K562 (cell line): ENCODE data around the gene ZNF273. TPM values are rescaled to one million over a fixed set of nuclear protein-coding genes. Genes with fewer than 3 reads are reported as not detected.
A peak's percentile ranks its signal among the peaks of the same experiment; 100 is the strongest.
"Not testable (repeated sequence)": the region's sequence is repeated elsewhere in the genome, so short reads cannot be mapped to it uniquely, and the experiment has no call there.

Experiments
- ATAC-seq: fragments of 200-7000 bp; cut with Tn5 transposase; 3 replicates; pipeline ENCODE4 v1.9.1; 2020; ENCODE audit warnings: moderate library complexity
- BruUV-seq: library from RNA; stranded (reverse); fragments of 400-500 nt; replicated peaks from 2 replicates; lab custom pipeline; 2021; lab: Mats Ljungman, UMichigan
- CTCF ChIA-PET: fragments of 300-600 bp; formaldehyde crosslinking; extraction: SDS; loops from one replicate; lab custom pipeline; 2021; ENCODE audit warnings: low intra/inter-chr PET ratio; lab: Yijun Ruan, JAX
- POLR2A ChIA-PET: fragments of 300-600, 350-650 bp; sonication (Branson Sonifier 250); formaldehyde crosslinking; extraction: SDS; loops from one replicate; lab custom pipeline; 2021; ENCODE audit warnings: antibody characterized with exemption, inconsistent platforms; lab: Yijun Ruan, JAX
- DNase-seq, 4 experiments: peaks; one replicate each; pipeline versions ENCODE4 v3.0.0 to v3.0.0-alpha.2; 2011 to 2018; ENCODE audit warnings: low spot score in 3 of 4, mixed read lengths in 3 of 4; ENCODE audit errors: extremely low read depth in 1 of 4
- FAIRE-seq: peaks from 2 replicates; lab custom pipeline; 2011; peaks lifted over from hg19 to GRCh38; lab: Jason Lieb, UNC
- H2AFZ ChIP-seq: 2 replicates; pipeline ENCODE4 v1.6.0; 2011; ENCODE audit warnings: low read depth, low read length, control low read depth, inconsistent platforms
- H3K27ac ChIP-seq: fragments of 200-600 bp; 3 replicates; pipeline ENCODE4 v1.8.0; 2011; ENCODE audit warnings: low read depth, mild to moderate bottlenecking, control low read depth, inconsistent platforms, low read length, moderate library complexity, mixed read lengths; ENCODE audit errors: extremely low read depth
- H3K27me3 ChIP-seq, 2 experiments: fragments of 300-600 bp in 1 of 2; 2 replicates in 1 of 2; 3 replicates in 1 of 2; pipeline versions ENCODE4 v1.6.0 to v1.8.0; 2011; ENCODE audit warnings: inconsistent platforms in 2 of 2, low read length in 2 of 2, mild to moderate bottlenecking in 1 of 2, mixed read lengths in 1 of 2, moderate library complexity in 1 of 2; ENCODE audit not compliant: control insufficient read depth in 2 of 2, insufficient read depth in 2 of 2
- H3K36me3 ChIP-seq: fragments of 300-600 bp; 3 replicates; pipeline ENCODE4 v1.8.0; 2011; ENCODE audit warnings: mild to moderate bottlenecking, low read length, inconsistent platforms; ENCODE audit not compliant: control insufficient read depth, insufficient read depth
- H3K4me1 ChIP-seq, 2 experiments: fragments of 200-600 bp in 1 of 2; replicated peaks in 1 of 2; 2 replicates in 1 of 2; 3 replicates in 1 of 2; pipeline versions ENCODE4 v1.5.1 to v1.8.0; 2011; ENCODE audit warnings: inconsistent platforms in 2 of 2, low read length in 2 of 2, mild to moderate bottlenecking in 1 of 2, mixed read lengths in 1 of 2, moderate library complexity in 1 of 2; ENCODE audit not compliant: control insufficient read depth in 2 of 2, insufficient read depth in 2 of 2
- H3K4me2 ChIP-seq: 2 replicates; pipeline ENCODE4 v1.6.1; 2011; ENCODE audit warnings: low read length, control low read depth, inconsistent platforms, mixed read lengths; ENCODE audit not compliant: insufficient read depth
- H3K4me3 ChIP-seq: fragments of 200-600 bp; sonication (generic), shearing (Covaris generic); 2 replicates; pipeline ENCODE4 v1.5.1; 2016; ENCODE audit warnings: control low read depth, inconsistent platforms
- H3K79me2 ChIP-seq: fragments of 200-600 bp; 3 replicates; pipeline ENCODE4 v1.8.0; 2011; ENCODE audit warnings: low read length, inconsistent platforms; ENCODE audit not compliant: control insufficient read depth, insufficient read depth
- H3K9ac ChIP-seq, 2 experiments: 2 replicates each; pipeline versions ENCODE4 v1.6.0 to v1.6.1; 2011; ENCODE audit warnings: low read depth in 2 of 2, low read length in 2 of 2, control low read depth in 1 of 2, inconsistent platforms in 1 of 2, mild to moderate bottlenecking in 1 of 2, mixed read lengths in 1 of 2; ENCODE audit not compliant: insufficient read depth in 1 of 2
- H3K9me1 ChIP-seq: one replicate; pipeline ENCODE4 v1.6.0; 2011; ENCODE audit warnings: inconsistent platforms, mild to moderate bottlenecking, low read length, moderate library complexity; ENCODE audit not compliant: control insufficient read depth, insufficient read depth
- H3K9me3 ChIP-seq: replicated peaks from 2 replicates; pipeline ENCODE4 v1.5.1; 2011; ENCODE audit warnings: low read depth, low read length, inconsistent platforms; ENCODE audit not compliant: control insufficient read depth, insufficient read depth
- H4K20me1 ChIP-seq: replicated peaks from 2 replicates; pipeline ENCODE4 v1.6.1; 2011; ENCODE audit warnings: low read length, inconsistent platforms, mixed read lengths; ENCODE audit not compliant: control insufficient read depth, insufficient read depth
- CBX1 ChIP-seq: sonication (generic); IDR thresholded peaks from 2 replicates; pipeline ENCODE4 v1.6.1; 2016; ENCODE audit warnings: antibody characterized with exemption, low read depth, mild to moderate bottlenecking
- CBX3 ChIP-seq, 2 experiments: IDR thresholded peaks; 1 replicate in 1 of 2; 2 replicates in 1 of 2; pipeline ENCODE4 v1.6.1; 2012; ENCODE audit warnings: inconsistent platforms in 2 of 2, low read length in 2 of 2, borderline replicate concordance in 1 of 2, control low read depth in 1 of 2
- CBX5 ChIP-seq: IDR thresholded peaks from 2 replicates; pipeline ENCODE4 v1.6.1; 2014; ENCODE audit warnings: low read depth, borderline replicate concordance
- TRIM24 ChIP-seq, 2 experiments: fragments of 450-650 bp; IDR thresholded peaks; 2 replicates each; pipeline ENCODE4 v1.6.1; 2016
- ZBTB33 ChIP-seq: sonication (generic); formaldehyde crosslinking; IDR thresholded peaks from 2 replicates; pipeline ENCODE4 v1.8.1; 2023; ENCODE audit warnings: mild to moderate bottlenecking, missing genetic modification reagents
- WGBS: fragments of 100-300 bp; shearing (Covaris generic); methylation state at CpG from one replicate; pipeline ENCODE4 v1.1.6; 2016; ENCODE audit warnings: low coverage, mixed read lengths; ENCODE audit not compliant: insufficient coverage; ENCODE audit errors: missing lambda C conversion rate; 5-methylcytosine and 5-hydroxymethylcytosine counted together
- in situ Hi-C: fragments of 300-500 bp; cut with MboI; formaldehyde crosslinking; loops from 4 replicates; pipeline ENCODE4 v1.15.0; 2018; ENCODE audit warnings: inconsistent platforms, mixed read lengths
- intact Hi-C: fragments of 100-400 bp; cut with micrococcal nuclease; formaldehyde crosslinking; loops from 2 replicates; pipeline ENCODE4 v1.14.2; 2022
- polyA plus RNA-seq, 8 experiments: library from polyadenylated mRNA; depleted of rRNA in 4 of 8; stranded (reverse) in 5 of 8; unstranded in 3 of 8; fragments of >200 nt; fragmentation: Nextera tagmentation in 2 of 8; fragmentation: Illumina TruSeq in 1 of 8; extraction: Ambion mirVana in 2 of 8; extraction: Trizol in 1 of 8; gene quantifications; 2 replicates each; pipeline versions ENCODE4 v1.2.1 to v1.2.3, GENCODE V29; 2011 to 2014; ENCODE audit warnings: inconsistent platforms in 1 of 8, missing spikeins in 1 of 8
- total RNA-seq, 7 experiments: library from RNA; depleted of rRNA in 6 of 7; stranded (reverse); fragments of >200 nt in 6 of 7; fragmentation: Illumina TruSeq in 2 of 7; extraction: Trizol in 2 of 7; gene quantifications; 2 replicates each; pipeline versions ENCODE4 v1.2.1 to v1.2.3, GENCODE V29; 2011 to 2021; ENCODE audit warnings: low replicate concordance in 1 of 7
- TF ChIP-seq, protein P1 (sequence below), 3 experiments: fragments of 200-800 bp in 1 of 3; fragments of 250-450 bp in 1 of 3; fragments of 450-650 bp in 1 of 3; sonication (Bioruptor Pico) in 1 of 3; sonication (Bioruptor generic) in 1 of 3; formaldehyde crosslinking in 1 of 3; IDR thresholded peaks; 2 replicates each; pipeline versions ENCODE4 v1.6.1 to v1.8.0; 2016 to 2022; ENCODE audit warnings: mild to moderate bottlenecking in 2 of 3, missing genetic modification characterization in 2 of 3, missing compliant biosample characterization in 1 of 3, moderate library complexity in 1 of 3

ZNF273 gene
- total and polyA plus RNA-seq, 9 of the 15 experiments (the other 6 are each of a cell fraction or from before 2014, with no cell fraction given), result 13.3 to 37.0 (median 20.7) TPM

GRCh38 chr7:64915301-64915700 lies 12.2 kb downstream of the ZNF273 start:
- H3K27me3 ChIP-seq, BruUV-seq, FAIRE-seq, POLR2A ChIA-PET, H3K9me1 ChIP-seq, H3K4me3 ChIP-seq, ATAC-seq, CTCF ChIA-PET, H3K9ac ChIP-seq, H4K20me1 ChIP-seq, H3K27ac ChIP-seq, H3K4me2 ChIP-seq, in situ Hi-C loops, H2AFZ ChIP-seq, DNase-seq: not testable (repeated sequence)
- Histone ChIP-seq H3K79me2 (peaks cover 83% of the 10 kb centered on the region), H3K9me3 (peaks cover 32% of the 10 kb centered on the region), H3K4me1 (peaks cover 8 to 11% of the 10 kb centered on the region in 2 experiments; a peak in 3 of 5 replicates), H3K36me3 (peaks cover 55% of the 10 kb centered on the region)
- TF ChIP-seq CBX3 (IDR thresholded peaks at IDR 0.05; ENCODE audit: borderline replicate concordance in 1 of 2, low read length in 2 of 2), result peak in 1 of 2 experiments; percentile 65; a peak in 2 of 3 replicates
- peak; percentile 77; the same call in 1 of the 2 replicates for TF ChIP-seq CBX5
- peak; percentile 57; the same call in 1 of the 2 replicates for TF ChIP-seq CBX1
- peak; percentile 25; the same call in 1 of the 2 replicates for TF ChIP-seq ZBTB33
- TF ChIP-seq, protein P1, sequence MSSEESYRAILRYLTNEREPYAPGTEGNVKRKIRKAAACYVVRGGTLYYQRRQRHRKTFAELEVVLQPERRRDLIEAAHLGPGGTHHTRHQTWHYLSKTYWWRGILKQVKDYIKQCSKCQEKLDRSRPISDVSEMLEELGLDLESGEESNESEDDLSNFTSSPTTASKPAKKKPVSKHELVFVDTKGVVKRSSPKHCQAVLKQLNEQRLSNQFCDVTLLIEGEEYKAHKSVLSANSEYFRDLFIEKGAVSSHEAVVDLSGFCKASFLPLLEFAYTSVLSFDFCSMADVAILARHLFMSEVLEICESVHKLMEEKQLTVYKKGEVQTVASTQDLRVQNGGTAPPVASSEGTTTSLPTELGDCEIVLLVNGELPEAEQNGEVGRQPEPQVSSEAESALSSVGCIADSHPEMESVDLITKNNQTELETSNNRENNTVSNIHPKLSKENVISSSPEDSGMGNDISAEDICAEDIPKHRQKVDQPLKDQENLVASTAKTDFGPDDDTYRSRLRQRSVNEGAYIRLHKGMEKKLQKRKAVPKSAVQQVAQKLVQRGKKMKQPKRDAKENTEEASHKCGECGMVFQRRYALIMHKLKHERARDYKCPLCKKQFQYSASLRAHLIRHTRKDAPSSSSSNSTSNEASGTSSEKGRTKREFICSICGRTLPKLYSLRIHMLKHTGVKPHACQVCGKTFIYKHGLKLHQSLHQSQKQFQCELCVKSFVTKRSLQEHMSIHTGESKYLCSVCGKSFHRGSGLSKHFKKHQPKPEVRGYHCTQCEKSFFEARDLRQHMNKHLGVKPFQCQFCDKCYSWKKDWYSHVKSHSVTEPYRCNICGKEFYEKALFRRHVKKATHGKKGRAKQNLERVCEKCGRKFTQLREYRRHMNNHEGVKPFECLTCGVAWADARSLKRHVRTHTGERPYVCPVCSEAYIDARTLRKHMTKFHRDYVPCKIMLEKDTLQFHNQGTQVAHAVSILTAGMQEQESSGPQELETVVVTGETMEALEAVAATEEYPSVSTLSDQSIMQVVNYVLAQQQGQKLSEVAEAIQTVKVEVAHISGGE (CRISPR knock-in tag; IDR thresholded peaks at IDR 0.05), result 0 out of 6 replicates have a peak, but pooled peaks of 1 of the 3 experiments have one; percentile 20
- TF ChIP-seq TRIM24 (IDR thresholded peaks at IDR 0.05), result 0 out of 4 replicates have a peak, but pooled peaks of 1 of the 2 experiments have one; percentile 13
- 86% methylated on average over 9 of the region's 9 CpGs for WGBS
- intact Hi-C loops, result loop anchor here (10.0 kb wide), 1 partner anchor 190 kb away; no protein-coding TSS in a partner anchor
